IPS-20b (cell line): ENCODE data around the gene CLPTM1.
"Not testable (repeated sequence)": the region's sequence is repeated elsewhere in the genome, so short reads cannot be mapped to it uniquely, and the experiment has no call there.

ENCODE experiments used
- H3K27ac ChIP-seq: one replicate; pipeline ENCODE4 v1.5.1; 2013; ENCODE audit warnings: low read length
- H3K27me3 ChIP-seq: 2 replicates; pipeline ENCODE4 v1.6.1; 2013; ENCODE audit warnings: mild to moderate bottlenecking, low read length, inconsistent platforms; ENCODE audit not compliant: insufficient read depth
- H3K36me3 ChIP-seq: 2 replicates; pipeline ENCODE4 v1.6.1; 2013; ENCODE audit warnings: low read depth, mild to moderate bottlenecking, inconsistent platforms, low read length, moderate library complexity; ENCODE audit not compliant: insufficient read depth
- H3K4me1 ChIP-seq: 2 replicates; pipeline ENCODE4 v1.6.1; 2013; ENCODE audit warnings: mild to moderate bottlenecking, control low read depth, inconsistent platforms, low read length, moderate library complexity; ENCODE audit not compliant: insufficient read depth
- H3K4me3 ChIP-seq: 2 replicates; pipeline ENCODE4 v1.5.1; 2013; ENCODE audit warnings: mild to moderate bottlenecking, low read length, inconsistent platforms
- H3K9ac ChIP-seq: 2 replicates; pipeline ENCODE4 v1.6.1; 2013; ENCODE audit warnings: low read depth, mild to moderate bottlenecking, inconsistent platforms, low read length, moderate library complexity
- H3K9me3 ChIP-seq: 2 replicates; pipeline ENCODE4 v1.6.1; 2013; ENCODE audit warnings: mild to moderate bottlenecking, low read depth, low read length, inconsistent platforms; ENCODE audit not compliant: insufficient read depth

The CLPTM1 gene

DNA sequence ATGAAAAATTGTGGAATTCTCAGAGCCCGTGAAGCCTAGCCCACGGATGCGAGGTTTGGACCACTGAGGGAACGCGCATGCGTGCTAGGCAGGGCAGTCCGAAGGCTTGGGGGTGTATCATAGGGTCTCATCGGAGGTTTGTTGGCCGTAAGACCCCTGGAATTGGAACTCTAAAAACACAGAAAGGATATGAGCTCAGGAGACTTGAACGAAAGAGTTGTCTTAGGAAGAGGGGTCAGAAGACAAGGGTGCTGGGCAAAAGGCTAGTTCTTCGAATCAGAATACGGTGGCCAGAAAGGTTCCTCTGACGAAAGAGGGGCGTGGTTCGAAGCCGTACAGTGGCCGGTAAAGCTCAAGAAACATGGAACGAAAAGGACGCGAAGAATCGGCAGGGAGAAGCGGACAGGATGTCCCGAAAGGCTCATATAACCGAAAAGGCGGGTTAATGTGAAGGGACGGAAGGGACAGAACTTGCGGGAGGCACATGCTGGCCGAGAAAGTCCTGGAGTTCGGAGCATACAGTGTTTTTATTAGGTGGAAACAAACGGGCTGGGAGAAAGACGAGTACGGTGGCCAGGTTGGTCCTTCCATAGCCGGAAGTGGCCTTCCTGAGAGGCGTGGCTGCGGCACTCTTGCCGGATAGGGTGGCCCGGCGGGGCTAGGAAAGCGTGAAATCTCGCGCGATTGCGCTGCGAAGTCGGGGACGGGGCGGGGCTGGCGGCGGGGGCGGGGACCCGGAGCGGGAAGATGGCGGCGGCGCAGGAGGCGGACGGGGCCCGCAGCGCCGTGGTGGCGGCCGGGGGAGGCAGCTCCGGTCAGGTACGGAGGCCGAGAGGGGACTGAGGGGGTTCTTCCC is at the start of gene CLPTM1:
Gene CLPTM1, plus strand, starts transcription at position 732 of the 856 bp plus-strand sequence. Its CDS starts 16 bp downstream, at position 748.
- no peaks in the 10 kb centered on the region for H3K27me3 ChIP-seq
- no peaks in the 10 kb centered on the region for H3K36me3 ChIP-seq
- H3K27ac ChIP-seq: peak within 1 kb of the TSS; percentile 91
- H3K9ac ChIP-seq: peak within 1 kb of the TSS; percentile 97
- peaks cover 9% of the 10 kb centered on the region for H3K4me1 ChIP-seq
- H3K4me3 ChIP-seq: peak within 1 kb of the TSS; percentile 97
- H3K9me3 ChIP-seq: no peaks in the 10 kb centered on the region

- Histone ChIP-seq H3K27me3 (no peaks in the 10 kb centered on the region), H3K4me3 (peak within 1 kb of the TSS; percentile 96), H3K27ac (peak within 1 kb of the TSS; percentile 86), H3K9ac (peak within 1 kb of the TSS; percentile 97), H3K4me1 (peaks cover 3% of the 10 kb centered on the region; the same call in 1 of the 2 replicates), H3K36me3 (peaks cover 53% of the 10 kb centered on the region), H3K9me3 (no peaks in the 10 kb centered on the region)
Measured at GRCh38 chr19:44905437-44906160, 49.6 kb upstream of the CLPTM1 start, which contains the start of gene APOE. APOE (plus strand) TSS chr19:44905796; CDS start chr19:44906625, 829 bp downstream.

DNA sequence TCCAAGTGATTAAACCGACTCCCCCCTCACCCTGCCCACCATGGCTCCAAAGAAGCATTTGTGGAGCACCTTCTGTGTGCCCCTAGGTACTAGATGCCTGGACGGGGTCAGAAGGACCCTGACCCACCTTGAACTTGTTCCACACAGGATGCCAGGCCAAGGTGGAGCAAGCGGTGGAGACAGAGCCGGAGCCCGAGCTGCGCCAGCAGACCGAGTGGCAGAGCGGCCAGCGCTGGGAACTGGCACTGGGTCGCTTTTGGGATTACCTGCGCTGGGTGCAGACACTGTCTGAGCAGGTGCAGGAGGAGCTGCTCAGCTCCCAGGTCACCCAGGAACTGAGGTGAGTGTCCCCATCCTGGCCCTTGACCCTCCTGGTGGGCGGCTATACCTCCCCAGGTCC is 47.6 kb upstream of the CLPTM1 start:
- Histone ChIP-seq H3K27me3 (no peaks in the 10 kb centered on the region), H3K27ac (no peak overlapping the region), H3K36me3 (peaks cover 33% of the 10 kb centered on the region), H3K4me1 (peaks cover 8% of the 10 kb centered on the region), H3K9ac (no peak overlapping the region), H3K4me3 (no peak overlapping the region), H3K9me3 (no peaks in the 10 kb centered on the region)

DNA sequence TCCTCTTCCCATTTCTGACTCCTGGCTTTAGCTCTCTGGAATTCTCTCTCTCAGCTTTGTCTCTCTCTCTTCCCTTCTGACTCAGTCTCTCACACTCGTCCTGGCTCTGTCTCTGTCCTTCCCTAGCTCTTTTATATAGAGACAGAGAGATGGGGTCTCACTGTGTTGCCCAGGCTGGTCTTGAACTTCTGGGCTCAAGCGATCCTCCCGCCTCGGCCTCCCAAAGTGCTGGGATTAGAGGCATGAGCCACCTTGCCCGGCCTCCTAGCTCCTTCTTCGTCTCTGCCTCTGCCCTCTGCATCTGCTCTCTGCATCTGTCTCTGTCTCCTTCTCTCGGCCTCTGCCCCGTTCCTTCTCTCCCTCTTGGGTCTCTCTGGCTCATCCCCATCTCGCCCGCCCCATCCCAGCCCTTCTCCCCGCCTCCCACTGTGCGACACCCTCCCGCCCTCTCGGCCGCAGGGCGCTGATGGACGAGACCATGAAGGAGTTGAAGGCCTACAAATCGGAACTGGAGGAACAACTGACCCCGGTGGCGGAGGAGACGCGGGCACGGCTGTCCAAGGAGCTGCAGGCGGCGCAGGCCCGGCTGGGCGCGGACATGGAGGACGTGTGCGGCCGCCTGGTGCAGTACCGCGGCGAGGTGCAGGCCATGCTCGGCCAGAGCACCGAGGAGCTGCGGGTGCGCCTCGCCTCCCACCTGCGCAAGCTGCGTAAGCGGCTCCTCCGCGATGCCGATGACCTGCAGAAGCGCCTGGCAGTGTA is 46.9 kb upstream of the CLPTM1 start:
- Histone ChIP-seq H3K4me1 (peaks cover 8% of the 10 kb centered on the region), H3K27ac (no peak overlapping the region), H3K36me3 (peaks cover 27% of the 10 kb centered on the region), H3K9ac (no peak overlapping the region), H3K9me3 (no peaks in the 10 kb centered on the region), H3K4me3 (no peak overlapping the region), H3K27me3 (no peaks in the 10 kb centered on the region)

DNA sequence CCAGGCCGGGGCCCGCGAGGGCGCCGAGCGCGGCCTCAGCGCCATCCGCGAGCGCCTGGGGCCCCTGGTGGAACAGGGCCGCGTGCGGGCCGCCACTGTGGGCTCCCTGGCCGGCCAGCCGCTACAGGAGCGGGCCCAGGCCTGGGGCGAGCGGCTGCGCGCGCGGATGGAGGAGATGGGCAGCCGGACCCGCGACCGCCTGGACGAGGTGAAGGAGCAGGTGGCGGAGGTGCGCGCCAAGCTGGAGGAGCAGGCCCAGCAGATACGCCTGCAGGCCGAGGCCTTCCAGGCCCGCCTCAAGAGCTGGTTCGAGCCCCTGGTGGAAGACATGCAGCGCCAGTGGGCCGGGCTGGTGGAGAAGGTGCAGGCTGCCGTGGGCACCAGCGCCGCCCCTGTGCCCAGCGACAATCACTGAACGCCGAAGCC is 46.3 kb upstream of the CLPTM1 start:
- H3K36me3 ChIP-seq: peaks cover 25% of the 10 kb centered on the region
- no peak overlapping the region for H3K9ac ChIP-seq
- H3K27me3 ChIP-seq: no peaks in the 10 kb centered on the region
- H3K9me3 ChIP-seq: no peaks in the 10 kb centered on the region
- H3K27ac ChIP-seq: no peak overlapping the region
- peaks cover 7% of the 10 kb centered on the region for H3K4me1 ChIP-seq
- H3K4me3 ChIP-seq: no peak overlapping the region

DNA sequence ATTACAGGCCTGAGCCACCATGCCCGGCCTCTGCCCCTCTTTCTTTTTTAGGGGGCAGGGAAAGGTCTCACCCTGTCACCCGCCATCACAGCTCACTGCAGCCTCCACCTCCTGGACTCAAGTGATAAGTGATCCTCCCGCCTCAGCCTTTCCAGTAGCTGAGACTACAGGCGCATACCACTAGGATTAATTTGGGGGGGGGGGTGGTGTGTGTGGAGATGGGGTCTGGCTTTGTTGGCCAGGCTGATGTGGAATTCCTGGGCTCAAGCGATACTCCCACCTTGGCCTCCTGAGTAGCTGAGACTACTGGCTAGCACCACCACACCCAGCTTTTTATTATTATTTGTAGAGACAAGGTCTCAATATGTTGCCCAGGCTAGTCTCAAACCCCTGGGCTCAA is 45.4 kb upstream of the CLPTM1 start:
- Histone ChIP-seq H3K27me3 (no peaks in the 10 kb centered on the region), H3K4me1 (peaks cover 10% of the 10 kb centered on the region; the same call in 1 of the 2 replicates), H3K4me3 (no peak overlapping the region), H3K9ac (no peak overlapping the region), H3K9me3 (no peaks in the 10 kb centered on the region), H3K27ac (no peak overlapping the region), H3K36me3 (peaks cover 25% of the 10 kb centered on the region)

DNA sequence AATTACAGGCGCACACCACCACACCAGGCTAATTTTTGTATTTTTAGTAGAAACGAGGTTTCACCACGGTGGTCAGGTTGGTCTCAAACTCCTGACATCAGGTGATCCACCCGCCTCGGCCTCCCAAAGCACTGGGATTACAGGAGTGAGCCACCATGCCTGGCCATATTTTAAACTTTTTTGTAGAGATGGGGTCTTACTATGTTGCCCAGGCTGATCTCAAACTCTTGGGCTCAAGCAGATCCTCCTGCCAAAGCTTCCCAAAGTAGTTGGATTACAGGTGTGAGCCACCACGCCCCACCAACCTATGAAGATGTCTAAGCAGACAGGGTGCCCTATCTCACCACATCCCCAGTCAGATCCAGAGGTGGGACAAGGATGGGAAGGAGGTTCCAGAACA is 43.3 kb upstream of the CLPTM1 start:
- H3K4me1 ChIP-seq, H3K4me3 ChIP-seq, H3K9ac ChIP-seq, H3K27me3 ChIP-seq, H3K27ac ChIP-seq, H3K9me3 ChIP-seq: not testable (repeated sequence)
- H3K36me3 ChIP-seq: peaks cover 22% of the 10 kb centered on the region

DNA sequence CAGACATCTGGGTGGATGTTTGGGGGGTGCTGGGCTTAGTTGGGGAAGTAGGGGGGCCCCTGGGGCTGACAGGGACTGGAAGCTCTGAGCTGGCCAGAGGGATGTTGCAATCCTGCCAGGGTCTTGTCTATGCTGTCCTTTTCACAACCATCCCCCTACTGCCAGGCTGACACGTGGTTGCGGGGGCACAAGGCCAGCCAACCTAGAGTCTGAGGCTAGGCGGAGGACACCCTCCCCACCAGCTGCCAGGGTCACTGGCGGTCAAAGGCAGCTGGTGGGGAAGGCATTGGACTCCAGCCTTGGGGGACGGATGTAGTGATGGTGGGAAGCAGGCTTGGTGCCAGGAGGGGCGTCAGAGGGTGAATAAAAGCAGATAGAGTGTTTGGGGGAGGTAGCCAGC is 42.3 kb upstream of the CLPTM1 start:
- no peaks in the 10 kb centered on the region for H3K27me3 ChIP-seq
- no peak overlapping the region for H3K9ac ChIP-seq
- H3K9me3 ChIP-seq: no peaks in the 10 kb centered on the region
- H3K27ac ChIP-seq: no peak overlapping the region
- no peak overlapping the region for H3K4me3 ChIP-seq
- peaks cover 13% of the 10 kb centered on the region for H3K36me3 ChIP-seq
- peaks cover 10% of the 10 kb centered on the region; the same call in 1 of the 2 replicates for H3K4me1 ChIP-seq

GRCh38 chr19:44913512-44914432 is 41.4 kb upstream of the CLPTM1 start:
- H3K36me3 ChIP-seq, H3K27me3 ChIP-seq, H3K4me1 ChIP-seq, H3K27ac ChIP-seq, H3K9me3 ChIP-seq: not testable (repeated sequence)
- H3K4me3 ChIP-seq: peak overlapping the region; percentile 84
- H3K9ac ChIP-seq: peak overlapping the region; percentile 91

DNA sequence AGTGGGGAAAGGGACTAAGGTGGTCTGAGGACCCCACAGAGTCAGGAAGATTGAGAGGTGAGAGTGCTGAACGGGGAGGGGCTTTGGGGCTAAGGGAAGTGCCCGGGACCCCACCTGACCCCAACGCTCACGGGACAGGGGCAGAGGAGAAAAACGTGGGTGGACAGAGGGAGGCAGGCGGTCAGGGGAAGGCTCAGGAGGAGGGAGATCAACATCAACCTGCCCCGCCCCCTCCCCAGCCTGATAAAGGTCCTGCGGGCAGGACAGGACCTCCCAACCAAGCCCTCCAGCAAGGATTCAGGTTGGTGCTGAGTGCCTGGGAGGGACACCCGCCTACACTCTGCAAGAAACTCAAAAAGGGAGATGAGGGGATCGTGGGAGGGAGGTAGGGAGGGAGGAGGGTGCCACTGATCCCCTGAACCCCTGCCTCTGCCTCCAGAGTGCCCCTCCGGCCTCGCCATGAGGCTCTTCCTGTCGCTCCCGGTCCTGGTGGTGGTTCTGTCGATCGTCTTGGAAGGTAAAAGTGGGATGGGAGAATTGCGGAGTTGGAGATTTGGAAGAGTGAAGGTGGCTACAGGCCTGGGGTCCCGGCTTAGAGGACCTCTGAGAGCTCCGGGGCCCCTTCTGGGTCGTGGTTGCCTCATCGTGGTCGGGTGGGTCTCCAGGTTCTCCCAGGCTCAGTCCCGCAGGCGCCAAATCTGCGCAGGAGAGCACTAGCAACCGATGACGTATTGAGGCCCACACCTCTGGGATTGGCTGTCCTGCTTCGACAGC is 40.6 kb upstream of the CLPTM1 start, which contains the start of gene APOC1:
Gene APOC1, plus strand, starts transcription at position 176 of the 774 bp plus-strand sequence. Its CDS starts 284 bp downstream, at position 460.
- H3K36me3 ChIP-seq, H3K9me3 ChIP-seq, H3K4me1 ChIP-seq, H3K27me3 ChIP-seq: not testable (repeated sequence)
- Histone ChIP-seq H3K4me3 (peak within 1 kb of the TSS; percentile 84), H3K27ac (peak within 1 kb of the TSS; percentile 85), H3K9ac (peak within 1 kb of the TSS; percentile 91)
